Measurements from ENCODE around the gene ARMH3.

Gene ARMH3, protein sequence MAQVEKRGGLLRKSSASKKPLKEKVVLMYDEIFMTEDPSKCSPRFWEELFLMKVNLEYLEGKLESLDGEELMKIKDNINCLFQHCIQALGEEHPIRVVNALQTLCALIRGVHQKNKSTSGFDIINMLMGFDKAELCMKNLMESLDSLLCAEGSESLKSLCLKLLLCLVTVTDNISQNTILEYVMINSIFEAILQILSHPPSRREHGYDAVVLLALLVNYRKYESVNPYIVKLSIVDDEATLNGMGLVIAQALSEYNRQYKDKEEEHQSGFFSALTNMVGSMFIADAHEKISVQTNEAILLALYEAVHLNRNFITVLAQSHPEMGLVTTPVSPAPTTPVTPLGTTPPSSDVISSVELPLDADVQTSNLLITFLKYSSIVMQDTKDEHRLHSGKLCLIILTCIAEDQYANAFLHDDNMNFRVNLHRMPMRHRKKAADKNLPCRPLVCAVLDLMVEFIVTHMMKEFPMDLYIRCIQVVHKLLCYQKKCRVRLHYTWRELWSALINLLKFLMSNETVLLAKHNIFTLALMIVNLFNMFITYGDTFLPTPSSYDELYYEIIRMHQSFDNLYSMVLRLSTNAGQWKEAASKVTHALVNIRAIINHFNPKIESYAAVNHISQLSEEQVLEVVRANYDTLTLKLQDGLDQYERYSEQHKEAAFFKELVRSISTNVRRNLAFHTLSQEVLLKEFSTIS

DNA sequence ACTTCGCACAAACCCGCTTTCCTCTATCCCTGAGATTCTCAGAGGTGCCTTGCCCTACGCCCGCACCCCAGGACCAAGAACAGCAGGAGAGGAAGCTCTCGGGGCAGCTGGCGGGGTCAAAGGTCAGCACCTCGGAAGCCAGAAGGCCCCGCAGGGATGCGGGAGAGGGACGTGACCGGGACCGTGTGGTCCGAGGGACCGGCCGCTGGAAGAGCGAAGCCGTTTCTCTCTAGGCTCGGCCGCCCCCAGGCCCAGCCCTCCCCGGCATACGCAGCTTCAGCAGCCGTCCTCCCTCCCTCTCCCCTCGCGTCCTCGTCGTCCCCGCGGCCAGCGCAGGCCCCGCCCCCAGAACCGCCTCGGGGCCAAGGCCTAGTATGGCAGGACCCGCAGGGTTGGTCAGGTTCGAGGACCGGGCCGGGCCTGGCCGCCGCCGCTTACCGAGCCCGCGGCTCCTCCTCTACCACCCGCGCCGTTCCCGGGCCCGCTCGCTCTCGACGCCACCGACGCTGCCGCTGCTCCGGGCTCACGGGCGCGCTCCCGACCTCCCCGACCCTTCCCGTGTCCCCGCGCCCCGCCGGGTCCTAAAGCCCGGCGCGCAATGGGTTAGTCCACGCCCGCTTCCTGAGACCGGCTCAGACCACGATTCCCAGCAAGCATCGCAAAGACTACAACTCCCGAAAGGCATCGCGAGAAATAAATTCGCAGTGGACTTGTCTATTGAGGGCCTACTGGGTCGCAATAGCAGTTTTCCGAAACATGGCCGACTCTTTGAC is at the start of gene ARMH3:
Gene ARMH3, minus strand, starts transcription at position 527 of the 773 bp plus-strand sequence. CDS start 16,059 bp downstream, outside the sequence.
- Mint-ChIP-seq H3K9me3 (no peaks in the 10 kb centered on the region), H3K27ac (peak within 1 kb of the TSS; percentile 93), H3K4me1 (peaks cover 38% of the 10 kb centered on the region), H3K4me3 (peak within 1 kb of the TSS; percentile 87), H3K36me3 (peaks cover 31% of the 10 kb centered on the region)
- peak; percentile 80 to 94 for DNase-seq (ENCODE audit: low spot score in 2 of 2)
- peak; percentile 99 for ATAC-seq

DNA sequence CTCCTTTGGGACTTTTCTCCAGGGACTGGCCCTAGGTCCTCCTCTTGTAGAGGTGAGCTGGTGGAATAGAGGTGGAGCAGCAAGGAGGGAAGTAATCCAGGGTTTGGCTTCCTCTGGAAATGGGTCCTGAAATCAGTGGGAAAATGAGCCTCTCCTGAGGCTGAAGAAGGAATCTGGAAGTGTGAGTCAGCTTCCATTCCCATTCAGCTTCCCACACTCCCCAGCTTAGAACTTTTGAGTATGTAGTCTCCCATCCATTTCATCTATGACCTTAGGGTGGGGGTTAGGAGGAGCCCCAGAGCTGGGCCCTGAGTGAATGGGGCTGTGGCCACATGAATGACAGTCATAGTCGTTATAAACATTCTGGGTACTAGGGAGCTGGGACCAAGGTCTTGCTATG is 46.4 kb upstream of the ARMH3 start:
- Mint-ChIP-seq H3K4me1 (peaks cover 16% of the 10 kb centered on the region), H3K27ac (peak overlapping the region; percentile 78), H3K9me3 (no peaks in the 10 kb centered on the region), H3K4me3 (no peak overlapping the region), H3K36me3 (peaks cover 46% of the 10 kb centered on the region)
- DNase-seq (ENCODE audit: low spot score in 2 of 2) (no peak), ATAC-seq (no peak)

DNA sequence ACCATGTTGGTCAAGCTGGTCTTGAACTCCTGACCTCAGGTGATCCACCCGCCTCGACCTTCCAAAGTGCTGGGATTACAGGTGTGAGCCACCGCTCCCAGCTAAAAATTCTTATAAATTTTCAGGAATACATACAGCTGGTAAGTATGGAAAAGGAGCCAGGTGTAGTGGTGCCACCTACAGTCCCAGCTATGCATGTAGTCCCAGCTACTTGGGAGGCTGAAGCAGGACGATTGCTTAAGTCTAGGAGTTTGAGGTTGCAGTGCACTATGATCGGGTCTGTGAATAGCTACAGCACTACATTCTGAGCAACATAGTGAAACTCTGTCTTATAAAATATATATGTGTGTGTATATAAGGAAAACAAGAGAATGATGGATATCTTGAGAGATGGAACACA is 45.2 kb upstream of the ARMH3 start:
- Mint-ChIP-seq H3K36me3 (peaks cover 33% of the 10 kb centered on the region), H3K4me3 (no peak overlapping the region), H3K4me1 (peaks cover 14% of the 10 kb centered on the region), H3K27ac (no peak overlapping the region), H3K9me3 (no peaks in the 10 kb centered on the region)
- DNase-seq (ENCODE audit: low spot score in 2 of 2): no peak
- ATAC-seq: no peak

DNA sequence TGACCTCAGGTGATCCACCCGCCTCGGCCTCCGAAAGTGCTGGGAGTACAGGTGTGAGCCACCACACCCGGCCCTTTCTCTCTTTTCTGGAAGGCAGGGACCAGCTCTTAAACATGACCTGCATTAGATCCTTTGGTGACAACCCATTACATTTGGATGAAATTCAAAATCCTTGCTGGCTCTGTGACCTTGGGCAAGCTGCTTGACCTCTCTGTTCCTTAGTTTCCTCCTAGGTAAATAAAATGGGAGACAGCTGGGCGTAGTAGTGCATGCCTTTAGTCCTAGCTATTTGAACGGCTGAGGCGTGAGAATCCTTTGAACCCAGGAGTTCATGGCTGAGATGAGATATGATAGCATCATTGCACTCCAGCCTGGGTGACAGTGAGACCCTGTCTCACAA is 40.5 kb upstream of the ARMH3 start:
- no peak for DNase-seq (ENCODE audit: low spot score in 2 of 2)
- no peaks in the 10 kb centered on the region for H3K4me1 Mint-ChIP-seq
- H3K4me3 Mint-ChIP-seq: no peak overlapping the region
- no peak for ATAC-seq
- H3K27ac Mint-ChIP-seq: no peak overlapping the region
- peaks cover 25% of the 10 kb centered on the region for H3K36me3 Mint-ChIP-seq
- H3K9me3 Mint-ChIP-seq: no peaks in the 10 kb centered on the region

DNA sequence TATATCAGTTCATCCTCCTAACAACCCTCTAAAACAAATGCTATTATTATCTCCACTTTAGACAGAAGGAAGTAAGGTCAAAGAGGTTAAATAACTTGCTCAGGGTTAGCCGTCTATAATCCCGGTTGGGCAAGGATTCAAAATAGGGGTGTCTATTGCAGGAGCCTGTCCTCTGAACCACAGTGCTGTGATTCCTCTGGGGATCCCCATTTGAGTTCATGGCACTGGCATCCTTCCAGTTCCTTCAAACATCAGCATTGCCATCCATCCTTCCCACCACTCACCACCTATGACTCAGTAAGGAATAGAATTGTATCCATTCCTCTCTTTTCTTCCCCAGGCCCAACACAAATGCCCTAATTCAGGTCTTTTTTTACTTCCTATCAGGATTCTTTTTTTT is 34.8 kb upstream of the ARMH3 start:
- H3K4me1 Mint-ChIP-seq: no peaks in the 10 kb centered on the region
- no peak overlapping the region for H3K4me3 Mint-ChIP-seq
- H3K27ac Mint-ChIP-seq: peak overlapping the region; percentile 48
- no peaks in the 10 kb centered on the region for H3K9me3 Mint-ChIP-seq
- ATAC-seq: no peak
- peaks cover 4% of the 10 kb centered on the region for H3K36me3 Mint-ChIP-seq
- no peak for DNase-seq (ENCODE audit: low spot score in 2 of 2)

DNA sequence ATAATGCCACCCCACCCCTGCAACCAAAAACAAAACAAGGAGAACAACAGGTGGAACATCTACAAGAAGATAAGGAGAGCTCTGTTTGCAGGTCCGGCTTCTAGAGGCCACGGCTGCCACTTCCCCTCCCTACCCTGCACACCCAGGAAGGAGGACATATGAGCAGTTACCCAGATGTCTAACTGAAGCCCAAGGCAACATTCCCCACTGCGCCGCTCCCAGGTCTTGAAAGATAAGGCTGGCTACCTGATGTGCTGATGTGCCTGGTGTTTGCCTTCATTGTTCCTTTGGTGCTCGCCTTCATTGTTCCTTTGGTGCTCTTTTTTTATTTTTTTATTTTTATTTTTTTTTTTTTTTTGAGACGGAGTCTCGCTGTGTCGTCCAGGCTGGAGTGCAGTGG is 30.2 kb upstream of the ARMH3 start:
- Mint-ChIP-seq H3K36me3 (no peaks in the 10 kb centered on the region), H3K9me3 (no peaks in the 10 kb centered on the region), H3K4me3 (no peak overlapping the region), H3K27ac (no peak overlapping the region), H3K4me1 (no peaks in the 10 kb centered on the region)
- no peak for ATAC-seq
- DNase-seq (ENCODE audit: low spot score in 2 of 2): no peak

DNA sequence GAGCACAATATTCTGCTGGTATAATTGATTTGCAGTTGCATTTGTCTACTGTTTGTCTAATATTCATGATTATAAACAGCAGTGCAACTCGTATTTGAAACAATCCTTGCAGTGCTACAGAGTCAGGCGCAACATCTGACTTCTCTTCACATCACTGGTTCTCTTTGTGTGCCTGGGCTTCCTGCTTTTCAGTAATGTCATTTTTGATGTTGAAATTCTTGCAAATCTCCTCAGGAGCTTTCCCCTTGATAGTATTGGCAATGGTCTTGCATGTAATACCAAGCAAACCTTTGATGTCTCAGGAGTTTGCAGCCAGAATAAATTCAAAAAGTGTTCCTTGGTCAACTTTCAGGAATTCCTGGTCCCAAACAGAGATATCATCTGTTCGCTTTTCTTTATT is 29.4 kb upstream of the ARMH3 start:
- no peak for DNase-seq (ENCODE audit: low spot score in 2 of 2)
- no peaks in the 10 kb centered on the region for H3K36me3 Mint-ChIP-seq
- H3K9me3 Mint-ChIP-seq: no peaks in the 10 kb centered on the region
- ATAC-seq: no peak
- H3K27ac Mint-ChIP-seq: no peak overlapping the region
- H3K4me3 Mint-ChIP-seq: no peak overlapping the region
- H3K4me1 Mint-ChIP-seq: no peaks in the 10 kb centered on the region

DNA sequence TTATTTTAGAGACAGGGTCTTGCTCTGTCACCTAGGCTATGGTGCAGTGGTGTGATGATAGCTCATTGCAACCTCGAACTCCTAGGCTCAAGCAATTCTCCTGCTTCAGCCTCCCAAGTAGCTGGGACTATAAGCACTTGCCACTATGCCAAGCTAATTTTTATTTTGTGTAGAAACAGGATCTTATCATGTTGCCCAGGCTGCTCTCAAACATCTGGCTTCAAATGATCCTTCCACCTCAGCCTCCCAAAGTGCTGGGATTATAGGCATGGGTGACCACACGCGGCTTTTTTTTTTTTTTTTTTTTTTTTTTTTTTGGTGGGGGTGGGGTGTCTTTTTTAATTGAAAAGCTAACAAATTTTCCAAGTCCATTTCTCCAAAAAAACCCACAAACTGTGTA is 27.6 kb upstream of the ARMH3 start:
- H3K9me3 Mint-ChIP-seq: no peaks in the 10 kb centered on the region
- DNase-seq (ENCODE audit: low spot score in 2 of 2): no peak
- ATAC-seq: no peak
- no peaks in the 10 kb centered on the region for H3K36me3 Mint-ChIP-seq
- no peak overlapping the region for H3K27ac Mint-ChIP-seq
- no peak overlapping the region for H3K4me3 Mint-ChIP-seq
- no peaks in the 10 kb centered on the region for H3K4me1 Mint-ChIP-seq

DNA sequence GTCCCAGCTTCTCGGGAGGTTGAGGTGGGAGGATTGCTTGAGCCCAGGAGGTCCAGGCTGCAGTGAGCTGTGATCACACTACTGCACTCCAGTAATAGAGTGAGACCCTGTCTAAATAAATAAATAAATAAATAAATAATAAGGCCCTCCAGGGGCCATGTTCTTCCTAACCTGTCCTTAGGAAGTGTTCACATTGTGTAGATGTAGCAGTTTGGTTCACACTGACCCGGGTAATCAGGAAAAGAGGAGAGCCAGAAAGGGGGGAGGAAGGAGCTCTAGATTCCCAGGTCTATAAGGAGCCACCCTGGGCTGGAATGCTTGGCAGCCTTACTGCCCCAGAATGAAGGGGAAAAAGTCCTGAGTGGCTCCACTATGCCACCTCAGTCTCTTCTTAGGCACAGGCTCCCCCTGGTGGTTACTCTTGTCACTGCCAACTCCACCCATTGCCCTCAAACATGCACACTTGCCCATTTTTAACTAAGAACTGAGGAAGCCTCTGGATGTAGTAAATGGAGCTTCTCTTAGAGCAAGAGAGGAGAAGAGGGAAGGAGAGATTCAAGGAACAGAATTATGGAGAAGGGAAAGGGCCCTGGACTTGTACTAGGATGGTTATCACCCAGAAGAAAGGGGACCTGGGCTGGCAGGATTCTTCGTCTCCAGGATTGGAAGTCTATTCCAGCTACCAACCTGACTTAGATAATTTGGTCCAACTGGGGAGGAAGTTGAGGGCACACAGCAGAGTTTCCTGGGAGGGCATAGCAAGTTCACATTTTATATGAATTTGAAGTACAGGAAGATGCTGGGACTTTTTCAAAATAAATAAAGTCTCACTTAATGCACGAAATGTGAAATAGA is 16.9 kb upstream of the ARMH3 start:
- peaks cover 11% of the 10 kb centered on the region for H3K36me3 Mint-ChIP-seq

DNA sequence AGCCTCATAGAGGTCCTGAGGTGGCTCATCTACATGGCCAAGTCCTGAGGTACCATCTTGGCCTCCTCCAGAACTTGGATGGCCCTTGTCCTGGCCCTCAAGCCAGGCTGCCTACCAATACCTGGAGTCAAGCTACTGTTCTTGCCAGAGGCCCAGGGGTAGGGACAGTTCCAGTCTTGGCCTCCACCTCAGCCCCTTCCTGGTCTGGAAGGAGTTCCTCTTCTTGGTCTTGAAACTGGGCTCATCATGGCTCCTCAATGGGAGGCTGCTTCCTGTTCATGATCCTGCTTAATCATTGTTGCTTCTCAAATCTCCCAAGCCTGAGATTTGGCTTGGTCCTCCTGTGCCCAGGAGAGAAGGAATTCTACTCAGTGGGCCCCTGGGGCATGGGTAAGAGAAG is 13.1 kb upstream of the ARMH3 start:
- DNase-seq (ENCODE audit: low spot score in 2 of 2) (no peak), ATAC-seq (no peak)
- Mint-ChIP-seq H3K9me3 (no peaks in the 10 kb centered on the region), H3K27ac (peak overlapping the region; percentile 83), H3K36me3 (peaks cover 25% of the 10 kb centered on the region), H3K4me1 (peaks cover 26% of the 10 kb centered on the region), H3K4me3 (no peak overlapping the region)

More for the DNA sequence above, 16.9 kb upstream of the ARMH3 start:
- H3K27ac Mint-ChIP-seq: no peak overlapping the region
- H3K9me3 Mint-ChIP-seq: no peaks in the 10 kb centered on the region
- H3K4me3 Mint-ChIP-seq: no peak overlapping the region
- no peaks in the 10 kb centered on the region for H3K4me1 Mint-ChIP-seq
- DNase-seq (ENCODE audit: low spot score in 2 of 2) (peak; percentile 74 to 91), ATAC-seq (peak; percentile 87)

DNA sequence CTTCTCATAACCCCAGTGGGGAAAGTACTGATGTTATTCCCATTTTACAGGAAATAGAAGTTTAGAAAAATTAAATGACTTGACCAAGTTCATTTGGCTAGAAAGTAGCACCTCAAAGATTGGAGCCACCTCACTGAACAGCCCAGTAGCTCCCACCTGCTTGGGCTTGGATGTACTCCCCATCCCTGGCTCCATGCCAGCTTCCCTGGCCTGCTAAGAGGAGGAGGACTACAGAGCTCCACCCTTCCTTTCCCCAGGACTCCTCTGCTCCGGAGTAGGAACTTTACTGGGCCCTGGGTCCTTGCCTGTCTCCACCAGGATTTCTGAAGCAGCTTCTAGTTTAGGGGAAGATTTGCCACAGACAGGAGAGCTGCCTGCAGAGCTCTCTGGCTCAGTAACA is 12.2 kb upstream of the ARMH3 start:
- H3K9me3 Mint-ChIP-seq: no peaks in the 10 kb centered on the region
- H3K27ac Mint-ChIP-seq: peak overlapping the region; percentile 83
- H3K4me1 Mint-ChIP-seq: peaks cover 30% of the 10 kb centered on the region
- no peak for DNase-seq (ENCODE audit: low spot score in 2 of 2)
- H3K36me3 Mint-ChIP-seq: peaks cover 25% of the 10 kb centered on the region
- no peak overlapping the region for H3K4me3 Mint-ChIP-seq
- ATAC-seq: no peak

DNA sequence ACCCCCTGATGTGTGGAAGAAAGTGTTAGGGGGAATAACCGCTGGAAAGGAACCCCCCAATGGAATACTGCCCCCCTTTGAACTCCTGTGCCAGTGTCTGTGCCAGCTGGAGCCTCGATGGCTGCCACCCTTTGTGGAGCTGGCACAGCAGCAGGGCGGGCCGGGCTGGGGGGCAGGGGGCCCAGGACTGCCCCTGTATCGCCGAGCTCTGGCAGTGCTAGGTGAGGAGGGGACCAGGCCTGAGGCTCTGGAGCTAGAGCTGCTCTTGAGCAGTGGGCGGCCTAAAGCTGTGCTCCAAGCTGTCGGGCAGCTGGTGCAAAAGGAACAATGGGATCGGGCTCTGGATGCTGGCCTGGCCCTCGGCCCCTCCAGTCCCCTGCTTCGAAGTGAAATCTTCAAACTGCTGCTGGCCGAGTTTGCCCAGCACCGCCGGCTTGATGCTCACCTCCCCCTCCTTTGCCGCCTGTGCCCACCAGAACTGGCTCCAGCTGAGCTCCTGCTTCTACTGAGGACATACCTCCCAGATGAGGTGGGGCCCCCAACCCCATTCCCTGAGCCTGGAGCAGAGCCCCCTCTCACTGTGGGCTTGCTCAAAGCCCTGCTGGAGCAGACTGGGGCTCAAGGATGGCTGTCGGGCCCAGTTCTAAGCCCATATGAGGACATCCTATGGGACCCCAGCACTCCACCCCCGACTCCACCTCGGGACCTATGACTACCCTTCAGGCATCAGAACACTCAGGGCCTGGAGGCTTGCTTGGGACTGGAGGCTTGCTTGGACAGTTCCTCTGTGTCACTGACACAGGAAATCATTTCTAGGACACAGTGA is 11.3 kb upstream of the ARMH3 start:
- Mint-ChIP-seq H3K4me1 (peaks cover 30% of the 10 kb centered on the region), H3K36me3 (peaks cover 25% of the 10 kb centered on the region), H3K4me3 (peak overlapping the region; percentile 87), H3K9me3 (no peaks in the 10 kb centered on the region), H3K27ac (peak overlapping the region; percentile 92)
- no peak for DNase-seq (ENCODE audit: low spot score in 2 of 2)
- ATAC-seq: no peak

DNA sequence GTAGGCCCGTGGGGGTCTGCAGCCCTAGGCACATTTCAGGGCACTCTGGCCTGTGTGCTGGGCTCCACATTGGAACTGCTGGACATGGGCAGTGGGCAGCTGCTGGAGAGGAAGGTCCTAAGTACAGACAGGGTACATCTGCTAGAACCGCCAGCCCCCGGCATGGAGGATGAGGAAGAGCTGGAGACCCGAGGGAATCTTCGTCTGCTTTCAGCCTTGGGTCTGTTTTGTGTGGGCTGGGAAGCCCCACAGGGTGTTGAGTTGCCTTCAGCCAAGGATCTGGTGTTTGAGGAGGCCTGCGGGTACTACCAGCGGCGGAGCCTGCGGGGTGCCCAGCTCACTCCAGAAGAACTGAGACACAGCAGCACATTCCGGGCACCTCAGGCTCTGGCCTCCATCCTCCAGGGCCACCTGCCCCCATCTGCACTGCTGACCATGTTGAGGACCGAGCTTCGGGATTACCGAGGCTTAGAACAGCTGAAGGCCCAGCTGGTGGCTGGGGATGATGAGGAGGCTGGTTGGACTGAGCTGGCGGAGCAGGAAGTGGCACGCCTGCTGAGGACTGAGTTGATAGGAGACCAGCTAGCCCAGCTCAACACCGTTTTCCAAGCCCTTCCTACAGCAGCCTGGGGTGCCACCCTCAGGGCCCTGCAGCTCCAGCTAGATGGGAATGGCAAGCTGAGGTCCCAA is 10.6 kb upstream of the ARMH3 start:
- ATAC-seq: no peak
- peaks cover 30% of the 10 kb centered on the region for H3K4me1 Mint-ChIP-seq
- peaks cover 25% of the 10 kb centered on the region for H3K36me3 Mint-ChIP-seq
- peak overlapping the region; percentile 87 for H3K4me3 Mint-ChIP-seq
- no peak for DNase-seq (ENCODE audit: low spot score in 2 of 2)
- H3K27ac Mint-ChIP-seq: peak overlapping the region; percentile 92
- no peaks in the 10 kb centered on the region for H3K9me3 Mint-ChIP-seq

Measured in stimulated activated effector memory CD8-positive, alpha-beta T cell treated with anti-CD3 and anti-CD28 coated beads, Interleukin-12 subunit alpha, Interleukin-12 subunit beta, amount 100 ng/mL, for 72 hours (primary cell).